ENCODE data around the gene DISC1. TPM values are rescaled to one million over a fixed set of nuclear protein-coding genes. Genes with fewer than 3 reads are reported as not detected.
"Not testable (repeated sequence)": the region's sequence is repeated elsewhere in the genome, so short reads cannot be mapped to it uniquely, and the experiment has no call there.

Gene DISC1
- total RNA-seq, 2 experiments from 2014 or later, result 19.8 to 20.0 TPM

- Histone ChIP-seq H3K9me3 (ENCODE audit: control insufficient read depth in 1 of 2, insufficient read depth in 1 of 2, low read length in 2 of 2) (no peaks in the 10 kb centered on the region), H3K36me3 (ENCODE audit: insufficient read depth, low read length) (peaks cover 5% of the 10 kb centered on the region), H3K27me3 (ENCODE audit: control insufficient read depth in 1 of 2, insufficient read depth in 2 of 2, low read length in 2 of 2) (no peaks in the 10 kb centered on the region), H3K27ac (ENCODE audit: low read depth in 1 of 2, low read length in 2 of 2) (no peak overlapping the region), H3K4me1 (ENCODE audit: insufficient read depth, low read length) (no peaks in the 10 kb centered on the region), H3K4me3 (ENCODE audit: low read length) (no peak overlapping the region)
- H3K36me3 Mint-ChIP-seq (ENCODE audit: low read depth), result peaks cover 74% of the 10 kb centered on the region
- ChIA-PET POLR2A (no interaction called here), CTCF (no interaction called here)
- H3K4me3 Mint-ChIP-seq, result no peak overlapping the region
- DNase-seq, result no peak
- no peaks in the 10 kb centered on the region for H3K27me3 Mint-ChIP-seq
- no peak overlapping the region for H3K27ac Mint-ChIP-seq
- TF ChIP-seq, protein P1, sequence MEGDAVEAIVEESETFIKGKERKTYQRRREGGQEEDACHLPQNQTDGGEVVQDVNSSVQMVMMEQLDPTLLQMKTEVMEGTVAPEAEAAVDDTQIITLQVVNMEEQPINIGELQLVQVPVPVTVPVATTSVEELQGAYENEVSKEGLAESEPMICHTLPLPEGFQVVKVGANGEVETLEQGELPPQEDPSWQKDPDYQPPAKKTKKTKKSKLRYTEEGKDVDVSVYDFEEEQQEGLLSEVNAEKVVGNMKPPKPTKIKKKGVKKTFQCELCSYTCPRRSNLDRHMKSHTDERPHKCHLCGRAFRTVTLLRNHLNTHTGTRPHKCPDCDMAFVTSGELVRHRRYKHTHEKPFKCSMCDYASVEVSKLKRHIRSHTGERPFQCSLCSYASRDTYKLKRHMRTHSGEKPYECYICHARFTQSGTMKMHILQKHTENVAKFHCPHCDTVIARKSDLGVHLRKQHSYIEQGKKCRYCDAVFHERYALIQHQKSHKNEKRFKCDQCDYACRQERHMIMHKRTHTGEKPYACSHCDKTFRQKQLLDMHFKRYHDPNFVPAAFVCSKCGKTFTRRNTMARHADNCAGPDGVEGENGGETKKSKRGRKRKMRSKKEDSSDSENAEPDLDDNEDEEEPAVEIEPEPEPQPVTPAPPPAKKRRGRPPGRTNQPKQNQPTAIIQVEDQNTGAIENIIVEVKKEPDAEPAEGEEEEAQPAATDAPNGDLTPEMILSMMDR (IDR thresholded peaks at IDR 0.05), result no peak
- intact Hi-C loops (cut with DNase I, micrococcal nuclease), result no loop called here
- no peak for ATAC-seq (ENCODE audit: poor library complexity)
- H3K4me1 Mint-ChIP-seq (ENCODE audit: low read depth), result no peaks in the 10 kb centered on the region
- H3K9me3 Mint-ChIP-seq, result no peaks in the 10 kb centered on the region
Observed at GRCh38 chr1:231966983-231967382, 340.4 kb downstream of the DISC1 start.

- Mint-ChIP-seq H3K36me3 (ENCODE audit: low read depth) (peaks cover 64% of the 10 kb centered on the region), H3K27me3 (no peaks in the 10 kb centered on the region), H3K27ac (no peak overlapping the region), H3K4me3 (no peak overlapping the region), H3K4me1 (ENCODE audit: low read depth) (no peaks in the 10 kb centered on the region), H3K9me3 (no peaks in the 10 kb centered on the region)
- Histone ChIP-seq H3K9me3 (ENCODE audit: control insufficient read depth in 1 of 2, insufficient read depth in 1 of 2, low read length in 2 of 2) (no peaks in the 10 kb centered on the region), H3K27ac (ENCODE audit: low read depth in 1 of 2, low read length in 2 of 2) (no peak overlapping the region), H3K36me3 (ENCODE audit: insufficient read depth, low read length) (peaks cover 5% of the 10 kb centered on the region), H3K4me1 (ENCODE audit: insufficient read depth, low read length) (no peaks in the 10 kb centered on the region), H3K27me3 (ENCODE audit: control insufficient read depth in 1 of 2, insufficient read depth in 2 of 2, low read length in 2 of 2) (no peaks in the 10 kb centered on the region), H3K4me3 (ENCODE audit: low read length) (no peak overlapping the region)
- no peak for ATAC-seq (ENCODE audit: poor library complexity)
- ChIA-PET CTCF (no interaction called here), POLR2A (no interaction called here)
- TF ChIP-seq, protein P1 (IDR thresholded peaks at IDR 0.05), result no peak
- no peak for DNase-seq
- intact Hi-C loops (cut with DNase I, micrococcal nuclease), result no loop called here
Observed at GRCh38 chr1:231969076-231969475, 342.5 kb downstream of the DISC1 start.

DNA sequence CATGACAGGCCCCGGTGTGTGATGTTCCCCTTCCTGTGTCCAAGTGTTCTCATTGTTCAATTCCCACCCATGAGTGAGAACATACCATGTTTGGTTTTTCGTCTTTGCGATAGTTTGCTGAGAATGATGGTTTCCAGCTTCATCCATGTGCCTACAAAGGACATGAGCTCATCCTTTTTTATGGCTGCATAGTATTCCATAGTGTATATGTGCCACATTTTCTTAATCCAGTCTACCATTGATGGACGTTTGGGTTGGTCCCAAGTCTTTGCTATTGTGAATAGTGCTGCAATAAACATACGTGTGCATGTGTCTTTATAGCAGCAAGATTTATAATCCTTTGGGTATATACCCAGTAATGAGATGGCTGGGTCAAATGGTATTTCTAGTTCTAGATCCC, 343.2 kb downstream of the DISC1 start:
- H3K4me3 ChIP-seq (ENCODE audit: low read length); H3K4me1 ChIP-seq (ENCODE audit: insufficient read depth, low read length); CTCF ChIA-PET; H3K27me3 ChIP-seq (ENCODE audit: control insufficient read depth in 1 of 2, insufficient read depth in 2 of 2, low read length in 2 of 2); H3K27me3 Mint-ChIP-seq; ATAC-seq (ENCODE audit: poor library complexity); H3K36me3 ChIP-seq (ENCODE audit: insufficient read depth, low read length); intact Hi-C loops (cut with DNase I, micrococcal nuclease); H3K9me3 Mint-ChIP-seq; H3K27ac ChIP-seq (ENCODE audit: low read depth in 1 of 2, low read length in 2 of 2); DNase-seq; H3K9me3 ChIP-seq (ENCODE audit: control insufficient read depth in 1 of 2, insufficient read depth in 1 of 2, low read length in 2 of 2); POLR2A ChIA-PET; H3K27ac Mint-ChIP-seq; H3K4me3 Mint-ChIP-seq; H3K4me1 Mint-ChIP-seq (ENCODE audit: low read depth): not testable (repeated sequence)
- H3K36me3 Mint-ChIP-seq (ENCODE audit: low read depth), result peaks cover 58% of the 10 kb centered on the region

DNA sequence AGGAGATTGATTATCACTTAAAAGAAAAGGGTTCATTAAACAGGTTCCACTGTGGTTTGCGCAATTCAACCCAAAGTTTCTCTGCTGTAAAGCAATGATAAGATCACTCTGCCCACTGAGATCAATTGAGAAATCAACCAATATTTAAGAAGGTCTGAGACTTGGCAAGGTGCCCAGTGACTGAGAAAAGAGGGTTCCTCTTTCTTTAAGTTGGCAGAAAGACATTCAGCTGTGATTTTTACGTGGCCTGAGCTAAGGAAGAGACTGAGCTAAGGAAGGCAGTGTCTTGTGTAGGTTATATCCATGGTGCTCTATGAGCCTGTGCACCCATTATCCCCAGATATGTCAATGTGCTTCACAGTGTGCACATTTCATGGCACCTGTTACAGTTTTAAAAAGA, 344.1 kb downstream of the DISC1 start:
- Histone ChIP-seq H3K4me3 (ENCODE audit: low read length) (no peak overlapping the region), H3K36me3 (ENCODE audit: insufficient read depth, low read length) (no peaks in the 10 kb centered on the region), H3K27ac (ENCODE audit: low read depth in 1 of 2, low read length in 2 of 2) (no peak overlapping the region), H3K4me1 (ENCODE audit: insufficient read depth, low read length) (no peaks in the 10 kb centered on the region), H3K27me3 (ENCODE audit: control insufficient read depth in 1 of 2, insufficient read depth in 2 of 2, low read length in 2 of 2) (no peaks in the 10 kb centered on the region), H3K9me3 (ENCODE audit: control insufficient read depth in 1 of 2, insufficient read depth in 1 of 2, low read length in 2 of 2) (no peaks in the 10 kb centered on the region)
- no peak overlapping the region for H3K27ac Mint-ChIP-seq
- intact Hi-C loops (cut with DNase I, micrococcal nuclease), result no loop called here
- ChIA-PET POLR2A (no interaction called here), CTCF (no interaction called here)
- no peaks in the 10 kb centered on the region for H3K27me3 Mint-ChIP-seq
- no peak overlapping the region for H3K4me3 Mint-ChIP-seq
- ATAC-seq (ENCODE audit: poor library complexity) (no peak), DNase-seq (peak in 3 of 14 experiments; percentile 12 to 62 (median 53))
- peaks cover 57% of the 10 kb centered on the region for H3K36me3 Mint-ChIP-seq (ENCODE audit: low read depth)
- peaks cover 2% of the 10 kb centered on the region for H3K9me3 Mint-ChIP-seq
- H3K4me1 Mint-ChIP-seq (ENCODE audit: low read depth), result no peaks in the 10 kb centered on the region
- TF ChIP-seq, protein P1 (IDR thresholded peaks at IDR 0.05), result no peak

Data from CD4-positive, alpha-beta T cell (primary cell).